Neuronal stem cell (in vitro differentiated cells): ENCODE measurements around the gene SMS.

ENCODE experiments used
- DNase-seq: peaks from one replicate; pipeline ENCODE4 v3.0.0-alpha.2; 2013; ENCODE audit warnings: low spot score
- H2AFZ ChIP-seq: one replicate; pipeline ENCODE4 v1.6.1; 2013; ENCODE audit warnings: mild to moderate bottlenecking, low read length, inconsistent platforms
- H2AK5ac ChIP-seq: 2 replicates; pipeline ENCODE4 v1.6.1; 2013; ENCODE audit warnings: low read depth, mild to moderate bottlenecking, inconsistent platforms, low read length, moderate library complexity, mixed read lengths
- H2BK120ac ChIP-seq: 2 replicates; pipeline ENCODE4 v1.6.1; 2013; ENCODE audit warnings: low read depth, mild to moderate bottlenecking, inconsistent platforms, low read length, moderate library complexity, mixed read lengths
- H2BK12ac ChIP-seq: one replicate; pipeline ENCODE4 v1.6.1; 2013; ENCODE audit warnings: low read length, inconsistent platforms
- H2BK15ac ChIP-seq: 2 replicates; pipeline ENCODE4 v1.6.1; 2013; ENCODE audit warnings: mild to moderate bottlenecking, low read length, inconsistent platforms, mixed read lengths
- H2BK5ac ChIP-seq: one replicate; pipeline ENCODE4 v1.6.1; 2013; ENCODE audit warnings: inconsistent platforms, mild to moderate bottlenecking, low read length, moderate library complexity
- H3K14ac ChIP-seq: one replicate; pipeline ENCODE4 v1.6.1; 2013; ENCODE audit warnings: low read length, inconsistent platforms
- H3K18ac ChIP-seq: 2 replicates; pipeline ENCODE4 v1.6.1; 2013; ENCODE audit warnings: low read length, inconsistent platforms
- H3K23ac ChIP-seq: 2 replicates; pipeline ENCODE4 v1.6.1; 2013; ENCODE audit warnings: low read depth, mild to moderate bottlenecking, mixed read lengths, low read length, inconsistent platforms; ENCODE audit not compliant: poor library complexity
- H3K27ac ChIP-seq: replicated peaks from 3 replicates; pipeline ENCODE4 v1.5.1; 2013; ENCODE audit warnings: low read length, inconsistent platforms
- H3K27me3 ChIP-seq, 3 experiments: 2 replicates each; pipeline ENCODE4 v1.6.1; 2013; ENCODE audit warnings: low read length in 3 of 3, mild to moderate bottlenecking in 2 of 3, inconsistent platforms in 1 of 3, low read depth in 1 of 3, mixed read lengths in 1 of 3, moderate library complexity in 1 of 3; ENCODE audit not compliant: control insufficient read depth in 3 of 3, insufficient read depth in 3 of 3
- H3K36me3 ChIP-seq, 2 donors: replicated peaks in 1 of 2; 2 replicates each; pipeline ENCODE4 v1.6.1; 2013; ENCODE audit warnings: low read length in 2 of 2; ENCODE audit not compliant: control insufficient read depth in 2 of 2, insufficient read depth in 2 of 2
- H3K4ac ChIP-seq: 2 replicates; pipeline ENCODE4 v1.6.1; 2013; ENCODE audit warnings: inconsistent platforms, mild to moderate bottlenecking, low read length, moderate library complexity
- H3K4me1 ChIP-seq, 2 donors: 1 replicate in 1 of 2; 2 replicates in 1 of 2; pipeline ENCODE4 v1.6.1; 2013; ENCODE audit warnings: low read length in 2 of 2, low read depth in 1 of 2; ENCODE audit not compliant: control insufficient read depth in 2 of 2, insufficient read depth in 1 of 2
- H3K4me2 ChIP-seq: one replicate; pipeline ENCODE4 v1.6.1; 2013; ENCODE audit warnings: mild to moderate bottlenecking, low read length, inconsistent platforms; ENCODE audit not compliant: insufficient read depth, poor library complexity, severe bottlenecking
- H3K4me3 ChIP-seq, 2 donors: 2 replicates each; pipeline ENCODE4 v1.5.1; 2013; ENCODE audit warnings: low read length in 2 of 2, mild to moderate bottlenecking in 2 of 2, inconsistent platforms in 1 of 2, moderate library complexity in 1 of 2
- H3K79me1 ChIP-seq: one replicate; pipeline ENCODE4 v1.6.1; 2013; ENCODE audit warnings: low read depth, mild to moderate bottlenecking, inconsistent platforms, low read length, moderate library complexity
- H3K9ac ChIP-seq: one replicate; pipeline ENCODE4 v1.6.1; 2013; ENCODE audit warnings: mild to moderate bottlenecking, low read depth, low read length, inconsistent platforms; ENCODE audit not compliant: poor library complexity
- H3K9me3 ChIP-seq, 2 donors: replicated peaks in 1 of 2; 2 replicates each; pipeline versions ENCODE3 to v1.6.1; 2013; ENCODE audit warnings: low read length in 2 of 2, mild to moderate bottlenecking in 2 of 2, inconsistent platforms in 1 of 2, low read depth in 1 of 2, mixed read lengths in 1 of 2, moderate library complexity in 1 of 2; ENCODE audit not compliant: control insufficient read depth in 2 of 2, insufficient read depth in 1 of 2
- H4K8ac ChIP-seq: one replicate; pipeline ENCODE4 v1.6.1; 2013; ENCODE audit warnings: low read depth, mild to moderate bottlenecking, inconsistent platforms, low read length, moderate library complexity
- H4K91ac ChIP-seq: one replicate; pipeline ENCODE4 v1.6.1; 2013; ENCODE audit warnings: low read length, low read depth, mild to moderate bottlenecking, inconsistent platforms; ENCODE audit not compliant: poor library complexity
- WGBS, 2 donors: extraction: QIAGEN DNeasy Blood & Tissue Kit; methylation state at CpG; one replicate each; pipeline ENCODE4 v1.1.7; 2013; ENCODE audit warnings: missing lambda C conversion rate in 2 of 2, mixed read lengths in 1 of 2; ENCODE audit not compliant: insufficient read length in 2 of 2, insufficient replicate concordance in 1 of 2; ENCODE audit errors: extremely low coverage in 2 of 2; 5-methylcytosine and 5-hydroxymethylcytosine counted together

Gene SMS

DNA sequence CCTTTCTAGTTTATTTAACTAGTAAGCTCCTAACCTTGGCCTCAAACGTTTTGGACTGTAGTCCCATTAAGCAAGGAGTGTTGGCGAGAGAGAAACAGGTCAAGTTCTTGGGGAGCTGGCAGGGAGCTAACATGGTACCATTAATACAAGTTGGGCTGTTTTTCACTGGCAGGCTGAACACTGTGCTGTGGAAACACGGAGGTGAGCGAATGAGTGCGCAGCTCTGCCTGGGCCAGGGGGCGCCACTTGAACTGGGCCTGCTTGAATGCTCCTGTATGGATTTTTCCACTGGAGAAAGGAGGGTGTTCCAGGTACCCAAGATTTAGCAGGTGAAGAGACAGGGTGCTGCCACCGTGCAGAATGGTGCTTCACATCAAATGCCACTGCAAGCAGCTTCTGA is 7.4 kb upstream of the SMS start:
- no peak overlapping the region for H3K27ac ChIP-seq
- H3K79me1 ChIP-seq, result no peaks in the 10 kb centered on the region
- no peak overlapping the region for H2AK5ac ChIP-seq
- H3K4ac ChIP-seq, result no peak overlapping the region
- H2BK120ac ChIP-seq, result no peak overlapping the region
- H4K8ac ChIP-seq, result no peak overlapping the region
- H4K91ac ChIP-seq, result no peak overlapping the region
- H3K14ac ChIP-seq, result no peak overlapping the region
- H3K9me3 ChIP-seq, result no peaks in the 10 kb centered on the region
- H3K18ac ChIP-seq, result no peak overlapping the region
- H2BK12ac ChIP-seq, result no peak overlapping the region
- no peak overlapping the region for H3K4me3 ChIP-seq
- H3K4me1 ChIP-seq, result peaks cover 4 to 10% of the 10 kb centered on the region in 2 donors
- no peak overlapping the region for H2AFZ ChIP-seq
- H3K4me2 ChIP-seq, result no peak overlapping the region
- no peaks in the 10 kb centered on the region for H3K36me3 ChIP-seq
- WGBS, 2 donors, result no CpG with 5 or more reads among the region's 7 CpGs
- H3K9ac ChIP-seq, result no peak overlapping the region
- H2BK5ac ChIP-seq, result no peak overlapping the region
- H2BK15ac ChIP-seq, result no peak overlapping the region
- no peak overlapping the region for H3K23ac ChIP-seq
- DNase-seq, result no peak
- H3K27me3 ChIP-seq, result no peaks in the 10 kb centered on the region

- WGBS, 2 donors, result no CpG with 5 or more reads among the region's 3 CpGs
- Histone ChIP-seq H2BK12ac (no peak overlapping the region), H3K14ac (no peak overlapping the region), H3K4me2 (no peak overlapping the region), H3K27me3 (no peaks in the 10 kb centered on the region), H3K18ac (no peak overlapping the region), H4K8ac (no peak overlapping the region), H2AFZ (no peak overlapping the region), H2BK120ac (no peak overlapping the region), H3K9ac (no peak overlapping the region), H3K23ac (no peak overlapping the region), H3K79me1 (no peaks in the 10 kb centered on the region), H3K4me1 (peaks cover 4 to 10% of the 10 kb centered on the region in 2 donors), H3K4me3 (no peak overlapping the region), H4K91ac (no peak overlapping the region), H3K9me3 (no peaks in the 10 kb centered on the region), H2BK15ac (no peak overlapping the region), H3K27ac (no peak overlapping the region), H3K4ac (no peak overlapping the region), H2BK5ac (no peak overlapping the region), H2AK5ac (no peak overlapping the region), H3K36me3 (no peaks in the 10 kb centered on the region)
- no peak for DNase-seq
Measured at GRCh38 chrX:21934414-21934813, 6.1 kb upstream of the SMS start.

GRCh38 chrX:21939906-21940305 is 603 bp upstream of the SMS start:
- H2AK5ac ChIP-seq, result no peak overlapping the region
- H3K4me3 ChIP-seq, result peak overlapping the region in 1 of 2 donors; percentile 64
- peak overlapping the region; percentile 91 for H2AFZ ChIP-seq
- no peak overlapping the region for H4K8ac ChIP-seq
- H3K4me1 ChIP-seq, result peaks cover 2 to 8% of the 10 kb centered on the region in 2 donors
- no peak overlapping the region for H2BK15ac ChIP-seq
- H3K27ac ChIP-seq, result no peak overlapping the region
- peak overlapping the region; percentile 25 for H3K4me2 ChIP-seq
- no peak overlapping the region for H2BK120ac ChIP-seq
- no peak overlapping the region for H3K4ac ChIP-seq
- H3K18ac ChIP-seq, result no peak overlapping the region
- H3K9me3 ChIP-seq, result no peaks in the 10 kb centered on the region
- H3K14ac ChIP-seq, result no peak overlapping the region
- H2BK12ac ChIP-seq, result no peak overlapping the region
- H3K9ac ChIP-seq, result no peak overlapping the region
- WGBS, 2 donors, result no CpG with 5 or more reads among the region's 10 CpGs
- no peak overlapping the region for H3K23ac ChIP-seq
- no peak overlapping the region for H2BK5ac ChIP-seq
- peaks cover 0 to 26% of the 10 kb centered on the region in 2 donors for H3K36me3 ChIP-seq
- H3K27me3 ChIP-seq, result no peaks in the 10 kb centered on the region
- no peak for DNase-seq
- no peak overlapping the region for H4K91ac ChIP-seq
- H3K79me1 ChIP-seq, result no peaks in the 10 kb centered on the region

- Histone ChIP-seq H3K14ac (no peak overlapping the region), H3K27ac (no peak overlapping the region), H2BK15ac (no peak overlapping the region), H3K4me1 (peaks cover 6 to 23% of the 10 kb centered on the region in 2 donors), H2AFZ (no peak overlapping the region), H3K23ac (no peak overlapping the region), H2BK12ac (no peak overlapping the region), H3K9ac (no peak overlapping the region), H3K79me1 (no peaks in the 10 kb centered on the region), H2BK120ac (no peak overlapping the region), H3K4me2 (no peak overlapping the region), H4K8ac (no peak overlapping the region), H2BK5ac (no peak overlapping the region), H3K27me3 (no peaks in the 10 kb centered on the region), H3K4ac (no peak overlapping the region), H4K91ac (no peak overlapping the region), H3K18ac (no peak overlapping the region), H3K36me3 (peaks cover 0 to 29% of the 10 kb centered on the region in 2 donors), H3K4me3 (no peak overlapping the region), H3K9me3 (no peaks in the 10 kb centered on the region), H2AK5ac (no peak overlapping the region)
- DNase-seq, result no peak
- 100% methylated on average over 2 of the region's 11 CpGs; no CpG with 5 or more reads in 1 of the 2 donors for WGBS, 2 donors
Measured at GRCh38 chrX:21943460-21944135, 3.1 kb downstream of the SMS start.
